ENCODE measurements around the gene TSPAN5. TPM values are rescaled to one million over a fixed set of nuclear protein-coding genes. Genes with fewer than 3 reads are reported as not detected.

Gene TSPAN5
- polyA plus RNA-seq, 1 of the 3 experiments (the other 2 are of a cell fraction), result 38.6 TPM

GRCh38 chr4:98469771-98470170, 188.6 kb downstream of the TSPAN5 start:
- Histone ChIP-seq H4K20me1 (ENCODE audit: insufficient read depth) (no peaks in the 10 kb centered on the region), H3K79me2 (ENCODE audit: insufficient read depth) (no peaks in the 10 kb centered on the region), H3K36me3 (replicated peaks in 1 of 2; ENCODE audit: control insufficient read depth in 1 of 2, insufficient read depth in 2 of 2, low read length in 1 of 2) (peaks cover 18 to 24% of the 10 kb centered on the region in 2 experiments), H3K9me3 (no peaks in the 10 kb centered on the region), H3K4me3 (ENCODE audit: low read depth in 2 of 2, low read length in 1 of 2) (no peak overlapping the region), H3K9ac (no peak overlapping the region), H3K27me3 (ENCODE audit: insufficient read depth) (no peaks in the 10 kb centered on the region), H2AFZ (ENCODE audit: low read depth) (no peak overlapping the region), H3K9me2 (no peaks in the 10 kb centered on the region), H3K27ac (ENCODE audit: low read depth in 2 of 2, low read length in 1 of 2) (peak overlapping the region in 1 of 2 experiments; percentile 33; a peak in 1 of 4 replicates), H3K4me2 (no peak overlapping the region), H3F3A (replicated peaks; ENCODE audit: insufficient read depth) (peaks cover 12% of the 10 kb centered on the region), H3K4me1 (ENCODE audit: control insufficient read depth in 1 of 2, insufficient read depth in 2 of 2, low read depth in 1 of 2, low read length in 1 of 2) (peaks cover 0 to 4% of the 10 kb centered on the region in 2 experiments; a peak in 2 of 4 replicates)
- no peak for DNase-seq
- TF ChIP-seq ELF1 (IDR thresholded peaks at IDR 0.05) (no peak), USF1 (IDR thresholded peaks at IDR 0.05; ENCODE audit: borderline replicate concordance, low read depth) (no peak), RCOR1 (IDR thresholded peaks at IDR 0.05; ENCODE audit: low read length) (no peak), YY1 (IDR thresholded peaks at IDR 0.05; ENCODE audit: low read depth) (no peak), FOSL2 (IDR thresholded peaks at IDR 0.05; ENCODE audit: borderline replicate concordance, low read depth) (no peak), FOXJ3 (CRISPR knock-in tag; IDR thresholded peaks at IDR 0.05) (no peak), MXI1 (IDR thresholded peaks at IDR 0.05; ENCODE audit: low read depth, low read length) (no peak), PBX3 (IDR thresholded peaks at IDR 0.05) (no peak), GABPA (IDR thresholded peaks at IDR 0.05; ENCODE audit: low read depth) (no peak), CHD2 (IDR thresholded peaks at IDR 0.05; ENCODE audit: low read length, partially characterized antibody) (no peak), EP300 (IDR thresholded peaks at IDR 0.05; ENCODE audit: borderline replicate concordance in 1 of 2, low read depth in 1 of 2, low read length in 1 of 2) (no peak), ZBTB33 (IDR thresholded peaks at IDR 0.05; ENCODE audit: borderline replicate concordance, low read depth) (no peak), JUND (IDR thresholded peaks at IDR 0.05) (no peak), FOXM1 (IDR thresholded peaks at IDR 0.05; ENCODE audit: low read depth) (no peak), CTCF (IDR thresholded peaks at IDR 0.05) (no peak), SIN3A (IDR thresholded peaks at IDR 0.05; ENCODE audit: borderline replicate concordance, low read depth, low read length) (no peak), POLR2AphosphoS5 (IDR thresholded peaks at IDR 0.05; ENCODE audit: low read depth, low read length) (no peak)
- ChIA-PET CTCF (interaction anchor here (1.6 to 2.1 kb wide), 2 partner anchors 320 to 587 kb away, joined by 3 to 5 read pairs; no protein-coding TSS in a partner anchor), POLR2A (no interaction called here)
- WGBS (ENCODE audit: low lambda C conversion rate), result 81% methylated on average over 2 of the region's 2 CpGs

Data from SK-N-SH (cell line).